HFF-Myc (cell line): ENCODE results near the gene ATP5PF.
"Not testable (repeated sequence)": the region's sequence is repeated elsewhere in the genome, so short reads cannot be mapped to it uniquely, and the experiment has no call there.

Experiments
- DNase-seq: peaks from one replicate; pipeline ENCODE4 v3.0.0-alpha.2; 2011; ENCODE audit warnings: low read depth; ENCODE audit errors: extremely low read depth
- H3K4me3 ChIP-seq: replicated peaks from 2 replicates; pipeline ENCODE4 v1.5.1; 2011; ENCODE audit warnings: low read depth, mild to moderate bottlenecking, control low read depth, low read length
- CTCF ChIP-seq: IDR thresholded peaks from 2 replicates; pipeline ENCODE4 v1.5.1; 2012; ENCODE audit warnings: mild to moderate bottlenecking, low read depth, low read length, control low read depth; ENCODE audit errors: missing control alignments

ATP5PF gene

GRCh38 chr21:25734904-25735645 is at the start of gene ATP5PF, which contains the start of gene GABPA:
ATP5PF (minus strand) TSS chr21:25734904; CDS start chr21:25729794, 5,110 bp downstream.
GABPA (plus strand) TSS chr21:25734972; CDS start chr21:25741599, 6,627 bp downstream.
- H3K4me3 ChIP-seq = peak within 1 kb of the TSS; percentile 93
- peak; percentile 95 for DNase-seq
- TF ChIP-seq CTCF = no peak

- not testable (repeated sequence) for H3K4me3 ChIP-seq, DNase-seq
These were observed 43.6 kb upstream of the ATP5PF start for GRCh38 chr21:25778126-25778875.

GRCh38 chr21:25776440-25776839 is 41.7 kb upstream of the ATP5PF start:
- TF ChIP-seq CTCF = no peak
- no peak overlapping the region for H3K4me3 ChIP-seq
- no peak for DNase-seq

GRCh38 chr21:25772686-25773085 is 38.0 kb upstream of the ATP5PF start:
- TF ChIP-seq CTCF = no peak
- DNase-seq = no peak
- no peak overlapping the region for H3K4me3 ChIP-seq

GRCh38 chr21:25767921-25768320 is 33.2 kb upstream of the ATP5PF start:
- no peak for DNase-seq
- no peak overlapping the region for H3K4me3 ChIP-seq
- TF ChIP-seq CTCF = no peak

- DNase-seq = no peak
- no peak overlapping the region for H3K4me3 ChIP-seq
- no peak for TF ChIP-seq CTCF
These were observed 29.4 kb upstream of the ATP5PF start for GRCh38 chr21:25764065-25764464.

GRCh38 chr21:25760677-25761076 is 26.0 kb upstream of the ATP5PF start:
- DNase-seq = no peak
- no peak overlapping the region for H3K4me3 ChIP-seq
- no peak for TF ChIP-seq CTCF
